Activated B cell treated with CpG ODN at 0.5 μM for 24 hours (primary cell): ENCODE results near the gene KRT33A. TPM values are rescaled to one million over a fixed set of nuclear protein-coding genes. Genes with fewer than 3 reads are reported as not detected.

ENCODE experiments used
- ATAC-seq: fragments of 200-7000 bp; cut with Tn5 transposase; one replicate; pipeline ENCODE4 v1.10.0; 2021; ENCODE audit warnings: low read depth, mild to moderate bottlenecking, moderate library complexity
- CTCF ChIA-PET: fragments of 350-600 bp; sonication (Branson Sonifier 250); formaldehyde crosslinking; loops from one replicate; lab custom pipeline; 2021; ENCODE audit warnings: antibody characterized with exemption; lab: Charles Lee
- POLR2A ChIA-PET: fragments of 350-600 bp; sonication (Branson Sonifier 250); formaldehyde crosslinking; loops from one replicate; lab custom pipeline; 2021; ENCODE audit warnings: antibody characterized with exemption; lab: Charles Lee
- DNase-seq: peaks from one replicate; pipeline ENCODE4 v3.0.0; 2022
- H3K27ac Mint-ChIP-seq: one replicate; pipeline ENCODE4 v1.8.0; 2020; ENCODE audit warnings: mixed read lengths
- H3K27me3 Mint-ChIP-seq: one replicate; pipeline ENCODE4 v1.8.0; 2021; ENCODE audit warnings: mixed read lengths
- H3K36me3 Mint-ChIP-seq: one replicate; pipeline ENCODE4 v1.8.0; 2021; ENCODE audit warnings: low read depth, mixed read lengths
- H3K4me1 Mint-ChIP-seq: one replicate; pipeline ENCODE4 v1.8.0; 2021; ENCODE audit warnings: mixed read lengths
- H3K4me3 Mint-ChIP-seq: one replicate; pipeline ENCODE4 v1.8.0; 2020; ENCODE audit warnings: mild to moderate bottlenecking, mixed read lengths
- H3K9me3 Mint-ChIP-seq: one replicate; pipeline ENCODE4 v1.8.0; 2020; ENCODE audit warnings: mixed read lengths
- CTCF ChIP-seq: fragments of 200-600 bp; IDR thresholded peaks from one replicate; pipeline ENCODE4 v1.8.0; 2022; ENCODE audit warnings: antibody characterized with exemption, mild to moderate bottlenecking
- intact Hi-C: fragments of 100-400 bp; cut with micrococcal nuclease; formaldehyde crosslinking; loops from one replicate; pipeline ENCODE4 v1.15.1; 2024
- total RNA-seq: library from RNA; stranded (reverse); gene quantifications from 2 replicates; pipeline ENCODE4 v1.2.3, GENCODE V29; 2022

Gene KRT33A
- total RNA-seq, 1 donor from 2014 or later = not detected

DNA sequence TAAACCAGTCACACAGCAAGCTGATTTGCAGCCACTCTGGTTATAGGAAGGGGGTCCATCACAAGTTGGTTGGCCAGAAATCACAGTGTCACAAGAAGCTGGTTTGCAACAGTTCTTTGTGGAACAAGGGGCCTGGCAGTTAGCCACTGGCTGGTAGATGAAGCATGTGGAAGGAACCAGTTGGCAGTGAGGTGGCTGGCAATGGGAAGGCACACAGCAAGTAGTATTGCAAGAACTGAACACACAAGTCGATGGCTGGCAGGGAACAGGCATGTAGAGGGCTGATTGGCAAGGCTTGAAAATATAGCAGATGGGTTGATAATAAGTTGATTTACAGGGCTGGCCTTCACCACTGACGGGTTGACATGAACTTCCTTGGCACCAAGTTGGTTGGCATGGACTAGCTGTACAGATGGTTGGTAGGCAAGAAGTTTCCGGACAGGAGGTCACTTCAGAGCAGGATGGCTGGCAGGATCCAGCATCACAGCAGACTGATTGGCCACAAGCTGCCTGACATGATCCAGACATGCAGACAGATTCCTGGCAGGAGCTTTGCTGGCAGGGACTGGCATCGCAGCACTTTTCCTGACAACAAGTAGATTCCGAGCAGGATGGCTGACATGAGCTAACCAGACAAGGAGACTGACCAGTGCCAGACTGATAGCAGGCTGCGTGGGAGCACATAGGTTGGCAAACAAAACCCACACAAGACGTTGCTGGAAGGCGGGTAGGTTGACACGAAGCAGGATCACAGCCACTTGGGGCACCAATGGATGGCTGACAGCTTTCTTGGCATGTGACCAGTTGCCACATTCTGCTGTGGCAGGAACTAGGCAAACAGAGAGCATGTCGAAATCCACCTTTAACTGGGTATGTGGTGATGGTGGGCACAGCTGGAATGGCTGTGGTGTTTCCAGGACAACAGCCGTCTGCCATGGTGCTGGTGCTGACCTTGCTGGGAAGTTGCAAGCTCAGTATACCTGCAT lies 48.4 kb downstream of the KRT33A start, which contains the start of gene KRTAP29-1:
KRTAP29-1 (minus strand) TSS at position 936 of the 986 bp plus-strand sequence; CDS start at position 936, 0 bp downstream.
- CTCF ChIA-PET = no interaction called here
- Mint-ChIP-seq H3K4me1 (peaks cover 16% of the 10 kb centered on the region), H3K4me3 (no peak within 1 kb of the TSS), H3K9me3 (peaks cover 5% of the 10 kb centered on the region), H3K36me3 (no peaks in the 10 kb centered on the region), H3K27me3 (peaks cover 13% of the 10 kb centered on the region), H3K27ac (no peak within 1 kb of the TSS)
- intact Hi-C loops = no loop called here
- TF ChIP-seq CTCF = no peak
- POLR2A ChIA-PET = no interaction called here
- DNase-seq (no peak), ATAC-seq (no peak)

DNA sequence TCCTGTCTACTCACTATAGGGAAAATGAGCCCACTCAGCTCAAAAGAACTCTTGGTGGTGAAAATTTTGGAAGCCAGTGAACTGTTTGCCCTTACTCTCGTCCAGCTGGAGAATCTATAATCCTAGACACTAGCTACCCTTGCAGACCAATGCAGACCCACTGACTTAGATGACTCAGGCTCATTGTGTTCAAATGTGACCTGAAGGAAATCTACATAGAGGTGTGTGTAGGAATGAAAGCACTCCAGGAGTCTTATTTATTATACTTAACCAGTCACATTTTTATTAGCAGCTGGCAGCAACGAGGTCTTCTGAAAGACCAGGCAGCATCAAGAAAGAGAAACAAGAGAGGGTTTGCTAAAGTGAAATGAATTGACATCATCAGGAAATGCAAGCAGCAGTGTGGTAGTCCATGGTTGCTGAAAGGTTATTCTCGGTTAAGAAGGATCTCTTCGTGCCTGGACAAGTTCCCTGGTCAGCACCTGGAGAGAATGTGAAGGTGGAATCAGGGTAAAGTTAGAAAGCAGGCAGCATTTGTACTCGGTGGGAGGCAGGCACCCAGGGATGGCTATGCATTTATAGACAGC lies 49.3 kb downstream of the KRT33A start:
- CTCF ChIA-PET = no interaction called here
- POLR2A ChIA-PET = interaction anchor here (0.6 kb wide), 1 partner anchor 321 kb away, joined by 3 read pairs; no protein-coding TSS in a partner anchor
- H3K4me3 Mint-ChIP-seq = no peak overlapping the region
- H3K36me3 Mint-ChIP-seq = no peaks in the 10 kb centered on the region
- peaks cover 13% of the 10 kb centered on the region for H3K4me1 Mint-ChIP-seq
- no peak for ATAC-seq
- H3K27ac Mint-ChIP-seq = no peak overlapping the region
- H3K27me3 Mint-ChIP-seq = peaks cover 13% of the 10 kb centered on the region
- no peak for TF ChIP-seq CTCF
- intact Hi-C loops = no loop called here
- DNase-seq = no peak
- peaks cover 5% of the 10 kb centered on the region for H3K9me3 Mint-ChIP-seq

- DNase-seq (no peak), ATAC-seq (no peak)
- H3K4me3 Mint-ChIP-seq = no peak overlapping the region
- H3K36me3 Mint-ChIP-seq = no peaks in the 10 kb centered on the region
- peaks cover 20% of the 10 kb centered on the region for H3K27me3 Mint-ChIP-seq
- intact Hi-C loops = no loop called here
- peaks cover 5% of the 10 kb centered on the region for H3K9me3 Mint-ChIP-seq
- peaks cover 7% of the 10 kb centered on the region for H3K4me1 Mint-ChIP-seq
- no peak for TF ChIP-seq CTCF
- ChIA-PET POLR2A (no interaction called here), CTCF (no interaction called here)
- no peak overlapping the region for H3K27ac Mint-ChIP-seq
These were observed 52.0 kb downstream of the KRT33A start for GRCh38 chr17:41298458-41299135.

GRCh38 chr17:41296846-41297245 lies 53.8 kb downstream of the KRT33A start:
- intact Hi-C loops = no loop called here
- no peak for TF ChIP-seq CTCF
- CTCF ChIA-PET = no interaction called here
- ATAC-seq (no peak), DNase-seq (no peak)
- Mint-ChIP-seq H3K4me1 (peaks cover under 1% of the 10 kb centered on the region), H3K27ac (no peak overlapping the region), H3K27me3 (peaks cover 20% of the 10 kb centered on the region), H3K36me3 (no peaks in the 10 kb centered on the region), H3K4me3 (no peak overlapping the region), H3K9me3 (peaks cover 5% of the 10 kb centered on the region)
- POLR2A ChIA-PET = no interaction called here

Other genes with a start within 250 kb of the KRT33A start
- not detected in 2 replicates for gene KRTAP4-16, start 248.6 kb downstream of the KRT33A start, total RNA-seq
- not detected in 2 replicates for gene KRTAP4-9, start 245.4 kb downstream of the KRT33A start, total RNA-seq
- not detected in 2 replicates for gene KRTAP4-11, start 232.5 kb downstream of the KRT33A start, total RNA-seq
- gene KRTAP4-12, start 226.6 kb downstream of the KRT33A start, total RNA-seq = not detected in 2 replicates
- gene KRTAP4-6, start 210.3 kb downstream of the KRT33A start, total RNA-seq = not detected in 2 replicates
- not detected in 2 replicates for gene KRTAP4-5, start 201.0 kb downstream of the KRT33A start, total RNA-seq
- gene KRTAP4-4, start 190.1 kb downstream of the KRT33A start, total RNA-seq = not detected in 2 replicates
- gene KRTAP4-3, start 182.6 kb downstream of the KRT33A start, total RNA-seq = not detected in 2 replicates
- not detected in 2 replicates for gene KRTAP4-2, start 172.6 kb downstream of the KRT33A start, total RNA-seq
- not detected in 2 replicates for gene KRTAP4-1, start 165.9 kb downstream of the KRT33A start, total RNA-seq
- gene KRTAP9-1, start 160.9 kb downstream of the KRT33A start, total RNA-seq = not detected in 2 replicates
- gene KRTAP9-2, start 124.2 kb downstream of the KRT33A start, total RNA-seq = not detected in 2 replicates
- not detected in 2 replicates for gene KRTAP9-3, start 118.4 kb downstream of the KRT33A start, total RNA-seq
- gene KRTAP9-8, start 112.8 kb downstream of the KRT33A start, total RNA-seq = not detected in 2 replicates
- gene KRTAP9-4, start 101.1 kb downstream of the KRT33A start, total RNA-seq = not detected in 2 replicates
- gene KRTAP9-9, start 95.4 kb downstream of the KRT33A start, total RNA-seq = not detected in 2 replicates
- not detected in 2 replicates for gene KRTAP9-6, start 85.5 kb downstream of the KRT33A start, total RNA-seq
- not detected in 2 replicates for gene KRTAP9-7, start 75.1 kb downstream of the KRT33A start, total RNA-seq
- not detected in 2 replicates for gene KRTAP29-1, start 48.0 kb downstream of the KRT33A start, total RNA-seq
- not detected in 2 replicates for gene KRTAP16-1, start 41.5 kb downstream of the KRT33A start, total RNA-seq
- gene KRTAP17-1, start 35.1 kb downstream of the KRT33A start, total RNA-seq = not detected in 2 replicates
- not detected in 2 replicates for gene KRT33B, start 19.0 kb upstream of the KRT33A start, total RNA-seq
- not detected in 2 replicates for gene KRT34, start 31.5 kb upstream of the KRT33A start, total RNA-seq
- gene KRT31, start 46.8 kb upstream of the KRT33A start, total RNA-seq = not detected in 2 replicates
- gene KRT37, start 73.8 kb upstream of the KRT33A start, total RNA-seq = not detected in 2 replicates
- not detected in 2 replicates for gene KRT38, start 90.2 kb upstream of the KRT33A start, total RNA-seq
- gene KRT32, start 116.6 kb upstream of the KRT33A start, total RNA-seq = not detected in 2 replicates
- not detected in 2 replicates for gene KRT35, start 130.3 kb upstream of the KRT33A start, total RNA-seq
- gene KRT36, start 139.1 kb upstream of the KRT33A start, total RNA-seq = not detected in 2 replicates
- gene KRT13, start 154.8 kb upstream of the KRT33A start, total RNA-seq = not detected in 2 replicates
- not detected in 2 replicates for gene KRT15, start 168.1 kb upstream of the KRT33A start, total RNA-seq
- gene KRT19, start 177.5 kb upstream of the KRT33A start, total RNA-seq = not detected in 2 replicates
- gene KRT9, start 221.2 kb upstream of the KRT33A start, total RNA-seq = not detected in 2 replicates
- not detected in 2 replicates for gene KRT14, start 236.1 kb upstream of the KRT33A start, total RNA-seq